HG02678 (cell line): ENCODE results near the gene SMAD3.
"Not testable (repeated sequence)": the region's sequence is repeated elsewhere in the genome, so short reads cannot be mapped to it uniquely, and the experiment has no call there.

Experiments
- ATAC-seq: cut with Tn5 transposase; IDR thresholded peaks from one replicate; pipeline ENCODE4 v1.9.1; 2021; ENCODE audit warnings: mild to moderate bottlenecking, moderate library complexity; ENCODE audit not compliant: unreplicated experiment

The SMAD3 gene

DNA sequence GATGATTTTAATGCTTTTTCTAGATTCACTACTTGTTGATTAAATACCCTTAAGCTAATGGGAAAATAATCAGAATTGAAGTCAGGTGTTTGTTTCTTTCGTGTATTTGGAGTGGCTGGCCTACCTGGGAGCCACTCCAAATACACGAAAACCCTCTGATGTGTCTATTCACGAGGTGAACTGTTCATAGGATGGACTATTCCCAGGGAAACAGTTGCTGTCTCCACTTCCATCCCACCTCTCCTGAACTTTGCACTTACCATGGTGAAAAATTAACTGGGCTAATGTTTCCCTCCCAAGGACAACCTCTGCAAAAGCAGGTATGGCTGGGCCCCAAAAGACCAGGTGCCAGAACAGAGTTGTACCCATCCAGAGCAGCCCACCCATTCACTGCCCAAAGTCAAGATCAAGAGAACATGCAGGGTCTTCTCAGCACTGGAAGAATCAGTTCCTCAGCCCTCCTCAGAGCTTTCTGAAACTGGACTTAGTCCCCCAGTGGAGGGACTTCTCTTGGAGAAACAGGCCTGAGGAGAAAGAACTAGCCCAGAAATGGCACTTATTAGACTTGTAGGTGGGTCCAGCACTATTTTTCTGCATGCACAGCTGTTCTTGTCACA, 2.9 kb upstream of the SMAD3 start:
- ATAC-seq, result no peak

DNA sequence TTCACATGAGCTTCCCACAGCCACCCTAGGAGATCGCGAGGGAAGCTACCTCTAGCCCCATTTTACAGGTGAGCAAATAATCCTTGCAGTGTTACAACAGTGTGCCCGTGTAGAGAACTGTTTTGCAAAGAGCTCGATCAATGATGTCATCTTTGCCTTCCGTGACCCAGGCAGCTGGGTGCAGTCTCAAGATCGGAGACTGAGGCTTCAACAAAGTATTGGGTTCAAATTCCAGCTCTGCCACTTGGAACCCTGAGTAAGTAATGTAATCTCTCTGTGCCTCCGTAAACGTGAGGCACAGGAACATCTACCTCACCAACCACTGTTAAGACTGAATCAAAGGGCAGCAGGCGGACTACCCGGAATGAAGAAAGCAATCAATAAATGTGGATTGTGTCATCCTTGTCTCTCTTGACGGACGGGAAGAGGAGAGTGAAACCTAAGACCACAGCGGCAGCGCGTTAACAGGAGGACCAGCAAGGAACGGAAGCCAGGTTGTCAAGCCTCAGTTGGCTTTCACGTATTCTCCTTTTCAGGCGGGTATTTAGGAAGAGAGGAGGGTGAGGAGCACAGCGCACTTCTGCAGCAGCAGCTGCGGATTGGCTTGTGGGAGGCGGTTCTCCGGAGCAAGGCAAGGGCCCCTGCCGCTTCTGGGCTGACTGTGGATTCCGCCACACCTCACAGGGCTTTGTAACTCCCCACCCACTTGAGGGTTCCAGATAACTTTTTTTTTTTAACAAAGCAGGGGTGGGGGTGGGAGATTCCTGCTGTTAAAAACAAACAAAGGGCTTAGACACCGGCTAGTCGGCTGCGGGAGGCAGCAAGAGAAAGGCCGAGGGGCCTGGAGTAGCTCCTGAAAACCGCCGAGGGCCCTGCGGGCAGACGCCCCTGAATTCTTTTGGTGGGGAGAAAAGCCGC, 1.5 kb upstream of the SMAD3 start:
- no peak for ATAC-seq

- peak; percentile 50 for ATAC-seq
These were observed 533 bp upstream of the SMAD3 start for GRCh38 chr15:67064607-67065530.

GRCh38 chr15:67066041-67066958, 898 bp downstream of the SMAD3 start:
- peak; percentile 5 for ATAC-seq

- ATAC-seq, result no peak
These were observed 1.8 kb downstream of the SMAD3 start for GRCh38 chr15:67066959-67067853.

GRCh38 chr15:67067930-67068551, 2.6 kb downstream of the SMAD3 start:
- no peak for ATAC-seq

DNA sequence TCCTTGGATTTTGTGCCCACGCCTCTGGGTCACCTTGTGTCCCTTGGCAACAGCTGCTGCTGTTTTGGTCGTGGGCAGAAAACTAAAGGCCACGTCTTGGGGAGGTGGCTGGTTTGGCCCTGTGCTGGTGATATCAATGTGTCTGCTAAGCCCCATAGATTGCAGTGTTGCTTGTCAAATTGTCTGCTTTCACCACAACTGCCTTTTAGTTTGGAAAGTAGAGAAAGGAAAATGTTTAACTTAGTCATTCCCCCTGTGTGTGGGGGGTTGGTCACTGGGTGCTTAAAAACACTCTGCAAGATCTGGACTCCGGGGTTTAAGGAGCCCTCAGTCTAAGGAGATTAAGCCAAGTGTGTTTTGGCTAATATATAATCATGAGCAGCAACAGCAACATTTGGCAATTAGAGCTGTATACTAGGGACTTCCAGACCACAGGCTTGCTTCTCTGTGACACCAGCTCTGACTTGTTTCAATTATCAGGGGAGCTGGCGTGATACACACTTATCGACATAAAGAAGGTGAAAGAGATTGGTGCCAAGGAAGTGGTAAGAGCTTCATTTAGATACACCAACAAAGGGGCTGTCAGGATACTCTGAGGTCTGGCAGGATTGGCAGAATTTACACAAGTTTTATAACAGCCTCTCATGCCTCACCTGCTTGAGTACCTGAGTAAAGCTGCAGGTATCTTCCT, 3.5 kb downstream of the SMAD3 start:
- ATAC-seq, result no peak

DNA sequence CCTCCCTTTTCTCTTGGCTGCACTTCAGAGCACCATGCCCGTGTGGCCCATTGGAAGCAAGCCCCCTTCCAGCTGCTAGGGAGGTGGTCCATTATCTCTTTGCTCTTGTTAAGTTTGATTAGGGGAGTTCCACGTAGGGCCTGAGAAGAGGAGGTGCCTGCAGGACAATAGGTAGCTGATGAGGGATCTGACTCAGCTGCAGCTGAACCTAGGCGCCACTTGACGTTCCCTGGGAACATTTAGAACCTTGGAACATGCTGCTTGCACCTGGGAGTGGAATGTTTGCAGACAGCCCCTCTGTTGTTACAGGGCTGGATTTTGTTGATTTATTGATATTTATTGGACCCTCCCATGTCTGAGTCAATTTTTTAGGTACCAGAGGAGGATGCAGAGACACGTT, 4.7 kb downstream of the SMAD3 start:
- ATAC-seq, result no peak

- no peak for ATAC-seq
These were observed 5.7 kb downstream of the SMAD3 start for GRCh38 chr15:67070892-67071664.

DNA sequence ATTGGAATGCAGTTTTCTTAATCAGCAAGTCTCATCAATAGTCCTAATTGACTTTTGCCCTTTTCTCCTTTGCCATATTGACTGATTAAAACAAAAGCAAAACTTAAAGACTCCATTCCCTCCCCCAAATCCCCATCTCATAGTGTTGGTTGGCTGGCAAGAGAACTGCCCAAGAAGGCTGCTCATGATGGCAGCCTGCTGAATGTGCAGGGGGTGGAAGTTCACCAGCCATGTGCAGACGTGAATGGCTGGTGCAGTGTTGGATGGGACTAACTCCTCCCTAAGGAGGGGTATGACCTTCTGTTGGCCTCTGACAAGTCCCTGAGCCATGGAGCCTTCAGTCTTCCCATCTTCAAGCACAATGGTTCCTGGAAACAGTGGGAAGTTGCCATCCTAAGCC, 7.0 kb downstream of the SMAD3 start:
- ATAC-seq, result no peak

DNA sequence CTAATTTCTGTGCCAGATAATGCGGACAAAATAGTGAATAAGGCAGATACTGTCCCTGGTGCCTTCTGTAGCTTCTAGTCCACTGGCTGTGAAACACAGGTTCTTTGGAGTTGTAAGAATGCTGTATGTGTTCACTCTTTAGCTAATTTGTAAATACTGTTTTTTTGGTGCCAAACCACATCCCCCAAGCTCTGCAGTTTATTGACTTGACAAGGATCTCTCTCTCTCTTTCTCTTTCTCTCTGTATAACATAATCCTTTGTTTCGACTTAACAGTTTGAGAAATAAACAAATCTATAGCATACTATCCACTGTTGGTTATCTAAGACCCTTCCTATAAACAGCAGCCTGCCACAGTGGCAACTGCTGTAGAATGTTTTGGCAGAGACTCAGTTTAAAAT, 7.6 kb downstream of the SMAD3 start:
- ATAC-seq, result no peak

DNA sequence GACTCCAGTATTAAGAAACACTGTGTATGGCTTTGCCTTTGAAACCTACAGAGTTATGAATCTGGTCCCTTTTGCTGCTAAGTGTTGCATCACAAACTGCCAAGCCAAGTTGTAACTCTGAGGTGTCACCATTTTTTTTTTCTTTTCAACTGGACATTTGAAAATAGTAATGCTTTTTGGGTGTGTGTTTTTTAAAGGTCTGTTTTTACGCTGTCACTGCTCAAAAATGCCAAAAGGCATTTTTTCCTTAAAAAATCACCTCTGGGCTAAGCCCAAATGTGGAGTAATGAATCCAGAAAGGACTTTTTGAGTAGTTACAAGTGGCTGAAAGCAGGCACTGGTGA, 9.5 kb downstream of the SMAD3 start:
- no peak for ATAC-seq

DNA sequence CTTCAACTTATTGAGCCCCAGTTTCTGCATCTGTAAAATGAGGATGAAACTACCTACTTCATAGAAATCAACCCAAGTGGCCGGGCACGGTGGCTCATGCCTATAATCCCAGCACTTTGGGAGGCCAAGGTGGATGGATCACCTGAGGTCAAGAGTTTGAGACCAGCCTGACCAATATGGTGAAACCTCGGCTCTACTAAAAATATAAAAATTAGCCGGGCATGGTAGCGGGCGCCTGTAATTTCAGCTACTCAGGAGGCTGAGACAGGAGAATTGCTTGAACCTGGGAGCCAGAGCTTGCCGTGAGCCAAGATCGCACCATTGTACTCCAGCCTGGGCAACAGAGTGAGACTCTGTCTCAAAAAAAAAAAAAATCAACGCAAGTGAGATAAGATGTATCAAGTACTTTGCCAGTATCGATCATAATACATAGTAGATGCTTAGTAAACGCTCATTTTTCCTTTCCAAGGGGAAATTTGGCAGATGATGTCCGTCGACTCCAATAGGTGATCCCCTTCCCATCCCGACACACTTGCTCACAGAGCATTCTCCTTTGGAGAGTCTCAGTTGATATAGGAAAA, 10.2 kb downstream of the SMAD3 start:
- ATAC-seq, result not testable (repeated sequence)

DNA sequence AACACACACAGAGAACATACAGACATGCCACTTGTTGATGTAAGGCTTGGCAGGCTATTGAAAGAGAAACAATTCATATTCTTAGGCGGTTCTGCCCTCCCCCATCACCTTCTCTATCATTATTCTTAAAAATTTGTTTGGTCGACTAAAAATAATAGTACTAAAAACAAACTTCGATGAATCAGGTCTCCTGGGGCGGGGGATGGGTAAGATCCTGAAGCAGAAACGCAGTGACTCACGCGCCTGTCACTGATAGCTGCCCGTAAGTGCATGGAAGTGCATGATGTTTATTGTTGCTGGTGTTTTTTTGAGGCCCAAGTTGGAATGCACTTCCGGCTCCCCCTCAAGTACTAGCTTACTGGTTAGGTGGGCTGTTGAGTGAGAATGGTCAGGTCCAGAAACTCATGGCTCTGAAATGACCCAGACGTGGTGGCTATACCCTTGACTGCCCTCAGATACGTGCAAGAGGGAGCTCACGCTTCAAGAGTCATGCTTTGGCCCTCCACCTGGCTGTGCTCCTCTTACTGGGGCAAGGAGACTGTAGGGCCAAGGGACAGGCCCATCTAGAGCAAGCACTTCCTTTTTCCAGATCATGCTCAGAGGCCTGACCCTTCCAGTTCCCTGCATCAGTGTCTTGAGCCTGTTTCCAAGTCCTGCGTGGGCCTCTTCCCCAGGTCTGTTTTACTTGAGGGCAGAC, 10.9 kb downstream of the SMAD3 start:
- ATAC-seq, result no peak

- no peak for ATAC-seq
These were observed 12.3 kb downstream of the SMAD3 start for GRCh38 chr15:67077641-67078215.

DNA sequence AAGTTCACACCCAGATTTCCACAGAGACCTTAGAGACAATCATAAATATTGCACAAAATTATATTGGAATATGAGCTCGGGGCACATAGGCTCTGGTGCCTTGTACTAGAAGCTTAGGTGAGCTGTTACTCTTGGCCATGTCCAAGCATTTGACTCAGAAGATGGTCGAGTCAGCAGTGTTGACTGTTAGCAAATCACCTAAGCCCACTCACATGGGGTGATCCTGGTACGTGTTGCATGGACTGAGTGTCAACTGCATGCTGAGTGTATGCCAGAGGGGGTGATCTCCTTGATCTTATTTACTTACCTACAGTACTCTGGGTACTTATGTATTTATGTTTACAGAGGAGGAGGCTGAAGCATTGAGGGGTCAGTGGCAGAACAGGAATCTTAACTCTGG, 14.0 kb downstream of the SMAD3 start:
- ATAC-seq, result no peak
